ENCODE data around the gene HMCES. TPM values are rescaled to one million over a fixed set of nuclear protein-coding genes. Genes with fewer than 3 reads are reported as not detected.

The HMCES gene
- total RNA-seq, 1 donor from 2014 or later: 29.6 TPM

DNA sequence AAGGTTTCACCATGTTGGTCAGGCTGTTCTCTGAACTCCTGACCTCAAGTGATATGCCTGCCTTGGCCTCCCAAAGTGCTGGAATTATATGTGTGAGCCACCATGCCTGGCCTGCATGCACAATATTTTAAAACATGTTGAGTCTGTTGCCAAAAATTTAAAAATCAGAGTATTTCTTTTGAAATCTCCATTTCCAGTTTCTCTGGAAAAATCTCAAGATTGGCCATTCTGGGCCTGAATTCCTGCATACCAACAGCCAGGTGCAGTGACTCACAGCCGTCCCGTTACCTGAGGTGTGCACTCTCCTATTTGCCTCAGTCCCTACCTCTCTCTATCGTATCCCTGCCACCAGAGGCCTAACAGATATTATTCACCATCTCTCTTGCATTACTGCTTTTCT lies 44.2 kb upstream of the HMCES start:
- Mint-ChIP-seq H3K4me1 (no peaks in the 10 kb centered on the region), H3K27ac (no peak overlapping the region), H3K27me3 (ENCODE audit: low read depth) (no peaks in the 10 kb centered on the region), H3K9me3 (no peaks in the 10 kb centered on the region), H3K4me3 (no peak overlapping the region), H3K36me3 (no peaks in the 10 kb centered on the region)
- TF ChIP-seq, protein P1, sequence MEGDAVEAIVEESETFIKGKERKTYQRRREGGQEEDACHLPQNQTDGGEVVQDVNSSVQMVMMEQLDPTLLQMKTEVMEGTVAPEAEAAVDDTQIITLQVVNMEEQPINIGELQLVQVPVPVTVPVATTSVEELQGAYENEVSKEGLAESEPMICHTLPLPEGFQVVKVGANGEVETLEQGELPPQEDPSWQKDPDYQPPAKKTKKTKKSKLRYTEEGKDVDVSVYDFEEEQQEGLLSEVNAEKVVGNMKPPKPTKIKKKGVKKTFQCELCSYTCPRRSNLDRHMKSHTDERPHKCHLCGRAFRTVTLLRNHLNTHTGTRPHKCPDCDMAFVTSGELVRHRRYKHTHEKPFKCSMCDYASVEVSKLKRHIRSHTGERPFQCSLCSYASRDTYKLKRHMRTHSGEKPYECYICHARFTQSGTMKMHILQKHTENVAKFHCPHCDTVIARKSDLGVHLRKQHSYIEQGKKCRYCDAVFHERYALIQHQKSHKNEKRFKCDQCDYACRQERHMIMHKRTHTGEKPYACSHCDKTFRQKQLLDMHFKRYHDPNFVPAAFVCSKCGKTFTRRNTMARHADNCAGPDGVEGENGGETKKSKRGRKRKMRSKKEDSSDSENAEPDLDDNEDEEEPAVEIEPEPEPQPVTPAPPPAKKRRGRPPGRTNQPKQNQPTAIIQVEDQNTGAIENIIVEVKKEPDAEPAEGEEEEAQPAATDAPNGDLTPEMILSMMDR (IDR thresholded peaks at IDR 0.05; ENCODE audit: unreplicated experiment): no peak
- DNase-seq (ENCODE audit: low spot score in 2 of 2, unreplicated experiment in 2 of 2): no peak

DNA sequence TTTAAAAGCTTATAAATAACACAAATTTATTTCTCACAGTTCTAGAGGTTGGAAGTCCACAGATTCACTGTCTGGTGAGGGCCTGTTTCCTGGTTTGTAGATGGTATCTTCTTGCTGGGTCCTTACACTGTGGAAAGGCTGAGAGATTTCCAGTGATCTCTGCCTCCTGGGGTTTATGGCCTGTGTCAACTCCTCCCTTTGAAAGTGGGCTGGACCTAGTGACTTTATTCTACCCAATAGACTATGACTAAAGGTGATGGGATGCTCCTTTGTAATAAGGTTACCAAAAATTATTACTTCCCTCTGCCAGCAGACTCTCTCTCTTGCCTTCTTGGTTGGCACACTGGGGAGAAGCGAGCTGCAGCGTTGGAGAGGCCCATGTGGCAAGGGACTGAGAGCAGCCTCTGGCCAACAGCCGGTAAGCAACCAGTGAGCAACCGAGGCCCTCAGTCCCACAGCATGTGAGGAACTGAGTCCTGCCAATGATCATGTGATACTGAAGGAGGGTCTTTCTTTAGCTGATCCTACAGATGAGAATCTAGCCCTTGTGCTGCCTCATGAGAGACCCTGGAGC lies 43.2 kb upstream of the HMCES start:
- H3K9me3 Mint-ChIP-seq: no peaks in the 10 kb centered on the region
- no peak for DNase-seq (ENCODE audit: low spot score in 2 of 2, unreplicated experiment in 2 of 2)
- no peaks in the 10 kb centered on the region for H3K27me3 Mint-ChIP-seq (ENCODE audit: low read depth)
- H3K4me1 Mint-ChIP-seq: no peaks in the 10 kb centered on the region
- no peaks in the 10 kb centered on the region for H3K36me3 Mint-ChIP-seq
- TF ChIP-seq, protein P1 (IDR thresholded peaks at IDR 0.05; ENCODE audit: unreplicated experiment): no peak
- no peak overlapping the region for H3K27ac Mint-ChIP-seq
- H3K4me3 Mint-ChIP-seq: no peak overlapping the region

DNA sequence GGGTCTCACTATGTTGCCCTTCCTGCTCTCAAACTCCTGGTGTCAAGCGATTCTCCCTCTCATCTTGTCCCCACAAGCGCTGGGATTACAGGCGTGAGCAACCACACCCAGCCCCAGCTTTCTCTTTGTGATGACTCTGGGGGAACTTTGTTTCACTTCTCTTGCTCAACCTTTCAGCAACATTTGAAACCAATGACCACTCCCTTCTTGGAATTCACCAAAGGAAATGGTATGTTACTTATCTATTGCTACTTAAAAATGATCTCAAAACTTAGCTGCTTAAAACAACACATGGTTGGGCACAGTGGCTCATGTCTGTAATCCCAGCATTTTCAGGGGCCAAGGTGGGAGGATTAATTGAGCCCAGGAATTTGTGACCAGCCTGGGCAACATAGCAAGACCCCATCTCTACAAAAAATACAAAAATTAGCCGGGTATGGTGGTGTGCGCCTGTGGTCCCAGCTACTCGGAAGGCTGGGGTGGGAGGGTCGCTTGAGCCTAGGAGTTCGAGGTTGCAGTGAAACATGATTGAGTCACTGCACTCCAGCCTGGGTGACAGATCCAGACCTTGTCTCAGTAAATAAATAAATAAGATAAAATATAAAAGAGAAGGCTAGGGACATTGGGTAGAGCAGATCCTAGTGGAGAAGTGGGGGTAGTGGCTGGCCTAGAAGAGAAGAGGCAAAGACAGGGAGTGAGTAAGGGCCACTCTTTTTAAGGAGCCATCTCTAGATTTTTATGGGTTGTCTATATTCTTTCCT lies 39.5 kb upstream of the HMCES start:
- H3K4me3 Mint-ChIP-seq: no peak overlapping the region
- no peaks in the 10 kb centered on the region for H3K4me1 Mint-ChIP-seq
- no peak overlapping the region for H3K27ac Mint-ChIP-seq
- no peaks in the 10 kb centered on the region for H3K9me3 Mint-ChIP-seq
- TF ChIP-seq, protein P1 (IDR thresholded peaks at IDR 0.05; ENCODE audit: unreplicated experiment): no peak
- no peaks in the 10 kb centered on the region for H3K27me3 Mint-ChIP-seq (ENCODE audit: low read depth)
- peaks cover 2% of the 10 kb centered on the region for H3K36me3 Mint-ChIP-seq
- DNase-seq (ENCODE audit: low spot score in 2 of 2, unreplicated experiment in 2 of 2): no peak

DNA sequence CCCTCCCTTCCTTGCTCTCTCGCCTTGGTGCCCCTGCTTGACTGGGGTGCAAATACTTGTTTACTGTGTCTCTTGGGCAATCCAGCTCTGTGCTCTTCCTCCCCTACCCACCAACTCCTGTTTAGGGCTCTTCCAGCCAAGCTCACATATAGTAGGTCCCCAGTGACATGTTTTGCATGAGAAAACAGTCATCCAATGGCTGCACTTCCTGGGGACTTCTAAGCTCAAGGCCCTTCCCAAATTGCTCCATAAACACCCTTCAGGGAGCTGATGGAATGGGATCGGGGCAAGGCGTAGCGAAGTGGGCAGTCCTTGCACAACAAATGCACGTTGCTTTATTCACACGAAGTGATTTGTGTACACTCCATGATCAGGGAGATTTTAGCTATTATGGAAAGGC lies 38.7 kb upstream of the HMCES start:
- H3K36me3 Mint-ChIP-seq: peaks cover 2% of the 10 kb centered on the region
- H3K27ac Mint-ChIP-seq: no peak overlapping the region
- H3K4me3 Mint-ChIP-seq: no peak overlapping the region
- no peaks in the 10 kb centered on the region for H3K4me1 Mint-ChIP-seq
- DNase-seq (ENCODE audit: low spot score in 2 of 2, unreplicated experiment in 2 of 2): no peak
- H3K27me3 Mint-ChIP-seq (ENCODE audit: low read depth): no peaks in the 10 kb centered on the region
- H3K9me3 Mint-ChIP-seq: no peaks in the 10 kb centered on the region
- TF ChIP-seq, protein P1 (IDR thresholded peaks at IDR 0.05; ENCODE audit: unreplicated experiment): no peak

DNA sequence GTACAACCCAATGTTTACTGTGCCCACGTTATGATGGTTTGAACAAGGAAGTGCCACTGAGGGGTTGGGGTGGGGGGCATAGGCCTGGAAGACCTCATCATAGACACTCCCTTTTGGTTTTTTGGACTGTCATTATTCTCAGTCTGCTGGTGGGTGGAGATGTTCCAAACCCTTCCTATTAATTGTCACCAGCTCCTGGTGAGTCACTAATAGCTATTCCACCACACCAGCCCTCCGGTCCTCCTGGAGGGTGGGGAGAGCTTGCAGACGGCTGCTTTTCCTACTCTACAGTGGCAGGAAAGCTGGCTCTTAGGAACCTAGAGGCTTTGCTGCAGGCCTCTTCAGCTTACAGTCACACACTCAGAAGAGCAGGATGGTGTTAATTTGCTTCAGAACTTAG lies 38.2 kb upstream of the HMCES start:
- H3K36me3 Mint-ChIP-seq: peaks cover 2% of the 10 kb centered on the region
- H3K4me3 Mint-ChIP-seq: no peak overlapping the region
- TF ChIP-seq, protein P1 (IDR thresholded peaks at IDR 0.05; ENCODE audit: unreplicated experiment): no peak
- H3K9me3 Mint-ChIP-seq: no peaks in the 10 kb centered on the region
- no peak for DNase-seq (ENCODE audit: low spot score in 2 of 2, unreplicated experiment in 2 of 2)
- no peak overlapping the region for H3K27ac Mint-ChIP-seq
- no peaks in the 10 kb centered on the region for H3K27me3 Mint-ChIP-seq (ENCODE audit: low read depth)
- H3K4me1 Mint-ChIP-seq: peaks cover under 1% of the 10 kb centered on the region
